GM21786 (cell line): Measurements from ENCODE around the gene MIS12.

Source experiments
- ATAC-seq: cut with Tn5 transposase; IDR thresholded peaks from one replicate; pipeline ENCODE4 v1.9.1; 2021; ENCODE audit not compliant: unreplicated experiment

MIS12 gene

GRCh38 chr17:5499476-5500231 lies 13.3 kb downstream of the MIS12 start:
- ATAC-seq = no peak

DNA sequence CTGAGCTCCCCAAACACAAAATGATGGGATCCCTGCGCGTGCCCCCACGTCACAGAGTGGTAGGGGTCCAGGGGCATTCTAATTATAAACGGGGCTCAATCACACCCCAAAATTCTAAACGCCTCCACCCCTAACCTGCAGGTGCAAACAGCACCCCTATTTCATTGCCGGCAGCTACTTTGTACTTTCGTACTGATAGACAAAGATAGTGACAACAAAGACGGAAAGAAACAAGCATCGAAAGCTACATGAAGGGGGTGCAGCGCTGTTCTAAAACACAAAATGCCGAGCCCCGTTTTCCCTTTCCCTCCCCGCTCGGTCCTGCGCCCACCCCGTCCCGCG lies 13.9 kb downstream of the MIS12 start:
- no peak for ATAC-seq

DNA sequence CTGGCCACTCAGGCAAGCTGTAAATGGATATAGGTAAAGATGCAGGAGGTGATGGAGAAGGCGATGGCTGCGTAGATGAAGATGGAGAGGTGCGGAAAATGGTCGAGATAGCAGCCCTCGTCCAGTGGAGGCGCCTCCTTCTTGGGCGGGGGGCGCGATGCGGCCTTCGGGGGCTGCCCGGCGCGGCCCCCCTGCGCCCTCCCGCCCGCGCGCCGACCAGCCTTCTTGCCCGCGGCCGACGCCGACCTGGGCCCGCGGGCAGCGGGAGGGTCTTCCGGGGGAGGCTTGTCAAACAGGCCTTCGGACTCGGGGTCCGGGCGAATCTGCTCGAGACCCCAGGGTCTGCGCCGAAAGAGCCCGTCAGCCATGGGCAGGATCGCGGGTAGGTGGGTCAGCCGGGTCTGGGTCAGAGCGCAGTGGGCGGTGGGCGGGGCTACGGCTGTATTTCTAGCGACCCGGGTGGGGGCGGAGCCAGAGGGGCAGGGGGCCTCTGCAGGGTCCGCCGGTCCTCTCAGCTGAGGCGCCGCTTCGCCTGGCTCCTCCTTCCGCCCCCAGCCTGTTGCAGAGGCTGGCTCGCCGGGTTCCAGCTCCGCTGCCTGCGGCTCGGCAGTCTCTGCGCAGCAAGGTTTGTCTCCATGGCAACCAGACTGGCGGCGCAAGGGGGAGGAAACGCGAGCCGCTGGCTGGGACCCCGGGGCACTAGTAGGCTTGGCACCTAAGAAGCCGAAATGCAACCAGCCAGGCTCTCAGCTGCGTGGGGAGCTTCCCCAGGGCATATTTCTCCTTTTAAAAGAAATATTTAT lies 14.4 kb downstream of the MIS12 start:
- ATAC-seq = no peak

DNA sequence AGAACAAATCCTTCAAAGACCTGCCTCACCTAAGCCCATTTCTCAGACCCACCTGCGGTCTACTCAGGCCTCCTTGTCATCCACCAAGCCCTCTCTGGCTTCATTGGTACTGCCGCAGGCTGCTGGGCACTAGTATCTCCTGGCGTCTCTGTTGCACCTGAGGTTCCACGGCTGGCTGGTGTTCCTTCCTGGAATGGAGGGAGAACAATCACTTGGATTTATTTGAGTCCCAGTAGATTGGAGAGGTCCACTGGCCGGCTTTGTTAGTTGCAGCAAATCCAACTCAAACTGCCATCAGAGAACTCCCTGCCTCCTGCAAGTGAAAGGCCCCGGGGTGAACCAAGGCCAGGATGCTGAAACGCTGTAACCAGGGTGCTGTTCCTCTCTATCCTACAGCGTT lies 15.3 kb downstream of the MIS12 start:
- no peak for ATAC-seq

DNA sequence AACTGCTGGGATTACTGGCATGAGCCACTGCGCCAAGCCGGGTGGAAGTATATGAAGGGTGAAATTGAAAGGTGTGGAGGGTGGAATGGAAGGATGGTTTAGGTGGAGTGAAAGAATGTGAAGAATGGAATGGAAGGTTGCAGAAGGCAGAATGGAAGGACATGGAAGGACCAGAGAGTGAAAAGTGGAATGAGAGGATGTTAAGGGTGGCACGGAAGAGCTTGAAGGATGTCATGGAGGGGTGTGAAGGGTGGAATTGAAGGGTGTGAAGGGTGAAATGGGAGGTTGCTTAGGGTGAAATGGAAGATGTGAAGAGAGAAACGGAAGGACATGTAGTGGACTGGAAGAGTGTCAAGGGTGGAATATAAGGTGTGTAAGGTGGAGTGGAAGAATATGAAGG lies 16.2 kb downstream of the MIS12 start:
- ATAC-seq = no peak

DNA sequence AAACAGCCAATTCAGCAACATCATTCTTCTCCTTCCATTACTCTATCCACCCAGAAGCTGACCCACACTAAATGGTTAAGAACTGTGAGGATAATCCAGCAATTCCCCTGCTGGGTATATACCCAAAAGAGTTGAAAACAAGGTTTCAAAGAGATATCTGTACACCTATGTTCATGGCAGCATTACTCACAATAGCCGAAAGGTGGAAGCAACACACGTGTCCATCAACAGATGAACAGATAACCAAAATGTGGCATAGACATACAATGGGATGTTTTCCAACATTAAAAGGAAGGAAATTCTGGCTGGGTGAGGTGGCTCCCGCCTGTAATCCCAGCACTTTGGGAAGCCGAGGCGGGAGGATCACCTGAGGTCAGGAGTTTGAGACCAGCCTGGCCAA lies 19.9 kb downstream of the MIS12 start:
- no peak for ATAC-seq

GRCh38 chr17:5508810-5509209 lies 22.4 kb downstream of the MIS12 start:
- no peak for ATAC-seq

- no peak for ATAC-seq
Observed at GRCh38 chr17:5509482-5509881, 23.1 kb downstream of the MIS12 start.

GRCh38 chr17:5510771-5511170 lies 24.4 kb downstream of the MIS12 start:
- no peak for ATAC-seq

DNA sequence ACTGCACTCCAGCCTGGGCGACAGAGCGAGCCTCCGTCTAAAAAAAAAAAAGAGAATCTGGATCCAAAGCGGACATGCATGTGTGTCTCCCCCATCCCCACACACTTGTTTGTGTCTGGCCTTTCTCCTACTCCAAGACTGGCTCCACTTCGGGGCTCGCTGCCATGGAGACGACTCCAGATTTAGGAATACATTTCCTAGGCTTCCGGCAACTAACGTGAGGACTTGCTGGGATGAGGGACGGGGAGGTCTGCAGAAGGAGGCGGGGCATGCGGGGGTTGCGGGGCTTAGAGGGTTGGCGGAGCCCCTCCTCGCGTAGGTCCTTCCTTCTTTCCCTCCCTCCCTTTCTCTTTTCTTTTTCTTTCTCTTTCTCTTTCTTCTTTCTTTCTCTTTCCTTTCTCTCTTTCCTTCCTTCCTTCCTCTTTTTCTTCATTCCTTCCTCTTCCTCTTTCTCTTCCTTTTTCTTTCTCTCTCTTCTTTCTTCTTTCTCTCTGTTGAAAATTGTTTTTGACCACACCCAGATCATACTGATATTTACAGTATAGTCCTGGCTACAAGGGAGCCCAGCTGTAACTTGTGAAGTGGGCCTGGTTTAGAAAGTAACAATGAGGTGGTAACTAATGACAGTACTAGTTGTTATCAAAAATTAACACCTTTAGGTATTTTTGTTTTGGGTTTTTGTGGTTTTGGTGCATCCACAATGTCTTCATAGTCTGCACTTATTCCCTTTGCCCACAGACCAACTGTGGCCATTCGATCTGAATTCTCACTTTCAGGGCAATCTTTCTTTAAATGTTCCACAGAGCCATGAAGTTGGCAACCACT lies 25.2 kb downstream of the MIS12 start:
- no peak for ATAC-seq

- no peak for ATAC-seq
Observed at GRCh38 chr17:5513628-5514027, 27.3 kb downstream of the MIS12 start.

DNA sequence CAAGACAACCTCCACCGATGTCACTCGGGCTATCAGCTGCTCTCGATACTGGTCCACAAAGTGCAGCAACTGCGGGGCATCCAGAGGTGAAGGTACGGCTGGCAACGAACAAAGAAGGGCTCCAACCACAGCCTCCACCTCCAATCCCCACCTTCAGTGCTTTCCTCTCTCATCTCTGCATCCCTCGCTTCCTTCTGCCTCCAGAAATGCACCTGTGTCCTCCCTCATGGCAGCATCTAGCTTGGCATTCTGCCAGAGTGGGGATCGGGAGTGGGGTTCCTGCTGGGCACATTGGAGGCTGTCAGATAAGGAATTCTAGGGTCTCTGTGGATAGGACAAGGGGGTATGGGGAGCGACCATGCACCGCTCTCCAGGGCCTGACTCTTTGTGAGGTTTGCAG lies 28.6 kb downstream of the MIS12 start:
- no peak for ATAC-seq

DNA sequence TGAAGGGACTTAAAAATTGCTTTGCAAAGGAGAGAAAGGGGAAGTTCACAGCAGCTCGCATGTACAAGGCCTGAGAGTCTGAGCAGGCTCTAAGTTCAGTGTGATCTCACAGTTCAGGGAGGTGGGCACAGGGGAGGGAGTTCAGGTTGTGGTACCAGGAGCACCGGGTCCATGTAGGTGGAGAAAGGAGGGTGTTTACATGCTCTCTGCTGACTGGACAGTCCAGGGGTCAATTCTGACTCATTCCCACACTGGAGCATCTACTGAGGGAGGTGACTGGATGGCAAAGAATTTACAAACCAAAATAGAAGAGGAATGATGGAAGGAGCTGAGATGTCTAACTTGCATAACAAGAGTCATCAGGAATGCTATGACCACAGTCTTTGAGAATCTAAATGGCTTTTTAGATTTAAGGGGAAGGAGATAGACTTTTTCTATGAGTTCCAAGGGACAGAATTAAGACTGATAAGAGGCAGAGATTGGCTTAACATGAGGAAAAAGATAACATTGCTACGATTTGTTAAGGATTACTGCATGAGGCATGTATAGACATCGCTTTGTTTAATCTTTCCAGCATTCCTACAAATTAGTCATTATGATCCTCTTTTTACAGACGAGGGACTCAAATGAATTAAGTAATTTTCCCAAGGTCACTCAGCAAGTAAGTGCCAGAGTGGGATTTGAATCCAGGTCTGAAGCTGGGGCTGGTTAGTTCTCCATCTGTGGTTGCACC lies 29.9 kb downstream of the MIS12 start:
- ATAC-seq = no peak

DNA sequence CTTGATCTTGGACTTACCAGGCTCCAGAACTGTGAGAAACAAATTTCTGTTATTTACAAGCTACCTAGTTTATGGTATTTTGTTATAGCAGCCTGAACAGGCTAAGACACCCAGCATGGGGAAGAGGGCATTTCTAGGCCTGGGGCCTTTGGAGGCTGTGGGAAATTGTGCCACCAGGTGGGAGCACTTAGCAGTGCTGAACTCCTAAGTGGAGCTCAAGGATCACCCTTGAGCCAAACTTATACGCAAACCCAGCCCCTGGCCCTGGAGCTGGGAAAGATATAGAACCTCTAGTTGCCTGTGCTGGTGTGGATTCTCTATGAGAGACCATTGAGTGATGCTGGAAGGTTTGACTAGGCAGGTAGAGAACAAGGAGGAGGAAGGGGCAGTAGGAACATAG lies 36.1 kb downstream of the MIS12 start:
- ATAC-seq = no peak

GRCh38 chr17:5523249-5523648 lies 36.9 kb downstream of the MIS12 start:
- ATAC-seq = no peak

DNA sequence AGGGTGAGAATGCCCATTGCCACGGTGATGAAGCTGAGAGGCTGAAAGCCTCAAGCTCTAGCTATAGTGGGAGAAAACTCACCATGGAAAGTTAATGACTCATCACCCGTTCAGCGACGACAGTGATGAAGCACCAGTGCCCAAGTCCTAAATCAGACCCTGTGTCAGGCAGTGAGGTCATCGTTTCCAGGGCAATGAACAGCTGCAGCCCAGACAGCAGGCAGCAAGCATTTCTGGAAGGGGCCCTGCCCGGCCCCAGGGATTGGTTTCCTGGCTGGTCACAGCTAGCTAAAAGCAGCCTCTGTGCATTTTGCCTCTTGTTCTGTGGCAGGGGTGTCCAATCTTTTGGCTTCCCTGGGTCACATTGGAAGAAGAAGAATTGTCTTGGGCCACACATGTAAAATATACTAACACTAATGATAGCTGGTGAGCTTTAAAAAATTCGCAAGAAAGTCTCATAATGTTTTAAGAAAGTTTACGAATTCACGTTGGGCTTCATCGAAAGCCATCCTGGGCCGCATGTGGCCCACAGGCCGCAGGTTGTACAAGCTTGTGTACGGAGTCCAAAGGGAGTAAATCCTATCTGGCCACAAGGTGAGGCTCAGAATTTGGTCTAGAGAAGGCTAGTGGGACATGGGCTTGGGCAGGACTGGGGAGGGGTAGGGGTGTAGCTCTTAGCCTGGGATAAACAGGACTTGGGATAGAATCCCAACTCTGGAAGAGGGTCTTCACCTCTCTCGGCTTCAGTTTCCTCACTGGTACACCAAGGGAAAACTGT lies 40.6 kb downstream of the MIS12 start:
- no peak for ATAC-seq

GRCh38 chr17:5527601-5528250 lies 41.4 kb downstream of the MIS12 start:
- ATAC-seq = no peak

DNA sequence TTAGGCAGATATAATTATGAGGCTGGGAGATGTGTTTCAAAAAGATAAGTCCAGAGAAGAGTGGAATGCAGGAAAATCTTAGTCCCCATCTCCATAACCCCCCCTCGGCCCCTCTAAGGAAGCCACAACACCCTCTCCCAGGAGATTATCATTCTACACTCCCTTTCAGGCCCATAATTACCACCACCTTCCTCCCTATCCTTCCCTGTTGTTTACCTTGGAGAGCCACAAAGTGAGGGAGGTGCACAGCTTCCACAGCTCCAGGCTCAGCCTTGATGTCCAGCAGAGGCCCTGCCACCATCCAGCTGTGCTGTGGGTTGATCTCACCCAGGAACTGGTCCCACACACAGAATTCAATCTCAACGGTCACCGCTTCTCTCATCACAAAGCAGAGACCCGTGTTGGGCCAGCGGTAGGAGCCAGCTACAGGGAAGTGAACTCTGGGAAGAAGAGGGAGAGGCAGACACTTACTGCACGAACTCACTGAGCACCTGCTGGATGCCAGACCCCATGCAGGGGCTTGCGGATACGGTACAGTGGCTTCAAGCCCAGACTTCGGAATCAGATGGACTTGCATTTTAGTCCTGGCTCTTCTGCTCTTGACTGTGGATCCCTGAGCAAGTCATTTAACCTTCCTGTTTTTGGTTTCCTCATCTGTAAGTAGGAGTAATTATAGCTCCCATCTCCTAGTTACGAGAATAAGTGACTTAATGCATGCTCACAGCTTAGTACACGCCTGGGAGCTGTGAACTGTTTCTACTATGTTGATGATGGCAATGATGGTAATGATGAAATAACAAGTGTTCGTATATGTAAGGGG lies 44.1 kb downstream of the MIS12 start:
- ATAC-seq = no peak

- no peak for ATAC-seq
Observed at GRCh38 chr17:5531085-5531418, 44.7 kb downstream of the MIS12 start.
